ENCODE results near the gene FICD. TPM values are rescaled to one million over a fixed set of nuclear protein-coding genes. Genes with fewer than 3 reads are reported as not detected.

FICD gene
- total RNA-seq, 6 donors from 2014 or later: 6.5 to 15.3 (median 12.2) TPM

- no peak for DNase-seq
- 94% methylated on average over 5 of the region's 5 CpGs for WGBS, 2 donors
- no peak overlapping the region for H3K27ac ChIP-seq
- no peaks in the 10 kb centered on the region for H3K27me3 ChIP-seq
- H3K9me3 ChIP-seq: no peaks in the 10 kb centered on the region
- H3K4me3 ChIP-seq: no peak overlapping the region
- H3K4me1 ChIP-seq: no peaks in the 10 kb centered on the region
- no peak for ATAC-seq (ENCODE audit: low FRiP score in 2 of 2)
- TF ChIP-seq POLR2AphosphoS5 (IDR thresholded peaks at IDR 0.05) (no peak), POLR2A (IDR thresholded peaks at IDR 0.05) (no peak), EP300 (IDR thresholded peaks at IDR 0.05) (no peak), CTCF (IDR thresholded peaks at IDR 0.05) (no peak)
- H3K36me3 ChIP-seq: peaks cover 70 to 100% (median 98%) of the 10 kb centered on the region in 4 donors
Measured at GRCh38 chr12:108525681-108526080, 10.6 kb downstream of the FICD start.

- TF ChIP-seq POLR2AphosphoS5 (IDR thresholded peaks at IDR 0.05) (no peak), CTCF (IDR thresholded peaks at IDR 0.05) (no peak), POLR2A (IDR thresholded peaks at IDR 0.05) (no peak), EP300 (IDR thresholded peaks at IDR 0.05) (no peak)
- H3K27me3 ChIP-seq: no peaks in the 10 kb centered on the region
- no peak overlapping the region for H3K4me3 ChIP-seq
- DNase-seq (no peak), ATAC-seq (ENCODE audit: low FRiP score in 2 of 2) (no peak)
- WGBS, 2 donors: 70 to 83% methylated on average over 10 of the region's 10 CpGs
- H3K27ac ChIP-seq: no peak overlapping the region
- H3K36me3 ChIP-seq: peaks cover 75 to 100% (median 94%) of the 10 kb centered on the region in 4 donors
- no peaks in the 10 kb centered on the region for H3K4me1 ChIP-seq
- H3K9me3 ChIP-seq: no peaks in the 10 kb centered on the region
Measured at GRCh38 chr12:108526482-108527165, 11.5 kb downstream of the FICD start.

DNA sequence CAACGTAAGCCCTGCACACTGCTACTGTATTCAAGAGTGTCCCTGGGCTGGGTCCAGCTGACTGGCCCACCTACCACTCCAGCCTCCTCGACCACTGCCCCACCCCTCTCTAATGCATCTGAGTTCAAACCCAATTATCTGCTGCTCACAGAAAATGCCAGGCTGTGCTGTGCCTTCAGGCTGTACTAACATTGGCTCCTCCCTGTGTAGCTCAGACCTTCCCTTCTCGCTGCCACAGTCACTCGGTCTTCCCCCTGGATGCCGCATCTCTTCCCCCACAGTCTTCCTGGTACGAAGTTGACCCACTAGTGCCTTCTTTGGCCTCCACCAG lies 12.1 kb downstream of the FICD start:
- 88 to 95% methylated on average over 6 of the region's 6 CpGs for WGBS, 2 donors
- Histone ChIP-seq H3K36me3 (peaks cover 79 to 100% (median 94%) of the 10 kb centered on the region in 4 donors), H3K27ac (no peak overlapping the region), H3K27me3 (no peaks in the 10 kb centered on the region), H3K4me3 (no peak overlapping the region), H3K9me3 (no peaks in the 10 kb centered on the region), H3K4me1 (no peaks in the 10 kb centered on the region)
- ATAC-seq (ENCODE audit: low FRiP score in 2 of 2) (no peak), DNase-seq (no peak)
- no peak for TF ChIP-seq CTCF (IDR thresholded peaks at IDR 0.05)
- TF ChIP-seq POLR2A (IDR thresholded peaks at IDR 0.05): no peak
- no peak for TF ChIP-seq EP300 (IDR thresholded peaks at IDR 0.05)
- TF ChIP-seq POLR2AphosphoS5 (IDR thresholded peaks at IDR 0.05): no peak

DNA sequence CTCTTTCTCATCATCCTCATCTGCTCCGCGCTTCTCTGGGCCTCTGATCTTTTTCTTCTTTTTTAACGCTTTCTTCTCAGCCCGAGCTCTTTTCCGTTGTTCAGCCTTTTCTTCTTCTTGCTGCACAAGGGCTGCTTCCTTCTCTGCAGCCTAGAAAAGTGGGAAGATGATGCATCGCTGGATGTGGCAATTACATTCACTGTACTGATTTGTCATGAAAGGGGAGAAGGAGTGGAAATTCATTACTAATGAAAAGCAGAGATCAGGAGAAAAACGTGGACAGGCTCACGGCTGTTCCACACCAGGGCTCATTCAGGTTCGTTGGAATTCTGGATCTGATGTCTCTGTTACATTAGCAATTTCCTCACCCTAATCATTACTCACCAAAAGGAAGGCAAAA lies 15.1 kb downstream of the FICD start:
- WGBS, 2 donors: 92% methylated on average over 9 of the region's 9 CpGs
- H3K27me3 ChIP-seq: no peaks in the 10 kb centered on the region
- no peak overlapping the region for H3K4me3 ChIP-seq
- H3K4me1 ChIP-seq: no peaks in the 10 kb centered on the region
- no peaks in the 10 kb centered on the region for H3K9me3 ChIP-seq
- no peak overlapping the region for H3K27ac ChIP-seq
- peaks cover 55 to 100% (median 75%) of the 10 kb centered on the region in 4 donors for H3K36me3 ChIP-seq
- DNase-seq (no peak), ATAC-seq (ENCODE audit: low FRiP score in 2 of 2) (no peak)
- TF ChIP-seq POLR2A (IDR thresholded peaks at IDR 0.05) (no peak), EP300 (IDR thresholded peaks at IDR 0.05) (no peak), POLR2AphosphoS5 (IDR thresholded peaks at IDR 0.05) (no peak), CTCF (IDR thresholded peaks at IDR 0.05) (no peak)

Measured in upper lobe of left lung (tissue), 6 donors.